IPS-NIHi7 (cell line): ENCODE measurements around the gene CMTM4.
"Not testable (repeated sequence)": the region's sequence is repeated elsewhere in the genome, so short reads cannot be mapped to it uniquely, and the experiment has no call there.

Experiments used
- DNase-seq: peaks from one replicate; pipeline ENCODE4 v3.0.0; 2012; ENCODE audit warnings: mixed read lengths; ENCODE audit errors: extremely low spot score

The CMTM4 gene

DNA sequence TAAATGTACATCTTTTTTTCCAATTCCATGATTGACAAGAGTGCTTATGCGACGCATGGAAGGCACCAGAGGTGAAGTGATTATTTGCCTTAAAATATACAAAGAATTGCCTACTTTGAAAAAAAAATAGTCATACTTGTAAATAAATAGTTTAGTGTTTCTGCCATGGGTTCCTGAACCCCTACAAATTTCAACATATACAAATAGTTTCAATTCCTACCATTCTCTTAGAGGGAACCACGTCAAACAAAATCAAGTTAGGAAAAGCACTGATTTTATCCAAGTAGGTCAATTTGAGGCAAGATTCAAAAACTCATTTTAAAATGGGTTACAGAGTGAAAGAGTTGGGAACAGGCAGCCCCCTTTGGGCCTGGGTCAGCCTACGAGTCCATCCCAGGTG is 80.4 kb downstream of the CMTM4 start:
- no peak for DNase-seq

DNA sequence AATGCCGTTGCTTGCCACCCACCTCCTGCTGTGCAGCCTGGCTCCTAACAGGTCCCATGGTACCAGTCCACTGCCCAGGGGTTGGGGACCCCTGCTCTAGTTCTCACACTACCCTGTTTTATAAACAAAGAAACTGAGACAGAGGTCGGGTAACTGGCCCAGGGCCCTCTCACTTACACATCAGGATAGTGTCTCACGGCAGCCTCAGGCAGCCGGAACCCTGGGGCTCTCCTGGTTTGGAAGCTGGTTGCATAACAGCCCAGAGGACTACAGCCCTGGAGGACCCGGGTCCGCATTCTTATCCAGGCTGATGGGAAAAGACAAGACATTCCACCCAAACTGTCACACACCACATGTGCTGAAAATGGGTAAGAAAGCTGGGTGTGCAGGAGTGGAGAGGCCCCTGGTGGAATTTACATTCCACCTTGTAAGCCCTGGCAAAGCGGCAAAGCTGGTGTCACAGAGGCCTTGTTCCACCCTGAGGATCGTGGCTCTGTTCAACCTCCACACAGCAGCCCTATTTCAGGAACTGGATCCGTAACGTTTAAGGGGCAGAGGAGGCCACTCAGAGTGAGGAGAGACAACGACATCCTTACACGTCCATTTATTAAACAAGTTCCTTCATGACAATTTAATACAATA is 82.3 kb downstream of the CMTM4 start:
- no peak for DNase-seq

- DNase-seq: no peak
Measured at GRCh38 chr16:66612422-66612821, 84.1 kb downstream of the CMTM4 start.

GRCh38 chr16:66611911-66612310 is 84.6 kb downstream of the CMTM4 start:
- DNase-seq: not testable (repeated sequence)

DNA sequence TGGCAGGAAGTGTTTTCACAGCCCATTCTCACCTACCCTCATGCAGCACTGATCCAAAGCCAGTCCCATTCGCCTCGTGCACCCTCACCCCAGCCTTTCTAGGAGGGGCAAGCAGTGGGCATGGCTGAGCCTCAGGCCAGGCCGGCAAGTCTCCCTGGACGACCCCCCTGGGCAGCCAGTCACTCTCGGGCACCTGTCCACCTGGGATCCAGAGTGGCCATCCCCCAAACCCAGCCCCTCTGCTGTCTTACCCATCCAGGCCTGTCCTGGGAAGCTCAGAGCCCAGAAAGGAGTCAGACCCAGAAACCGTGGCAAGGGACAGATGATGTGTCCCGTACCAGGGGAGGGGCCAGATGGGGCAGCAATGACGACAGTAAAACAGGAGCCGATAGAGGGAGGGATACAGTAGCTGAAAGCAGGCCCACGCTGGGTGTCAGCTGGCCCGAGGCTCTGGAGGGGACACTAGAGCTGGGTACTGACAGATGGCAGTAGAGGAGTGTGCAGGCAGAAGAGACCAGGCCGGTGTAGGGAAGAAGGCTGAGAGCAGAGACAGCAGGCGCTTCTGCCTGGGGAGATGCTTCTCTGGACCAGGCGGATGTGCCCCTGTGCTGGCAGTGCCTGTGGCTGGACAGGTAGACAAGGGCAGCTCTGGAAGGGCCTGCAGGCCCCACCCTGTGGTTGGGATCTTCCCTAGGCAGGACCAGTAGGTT is 86.3 kb downstream of the CMTM4 start:
- DNase-seq: no peak

GRCh38 chr16:66609139-66609510 is 87.4 kb downstream of the CMTM4 start:
- no peak for DNase-seq

GRCh38 chr16:66608241-66609138 is 88.1 kb downstream of the CMTM4 start:
- DNase-seq: peak; percentile 93

- DNase-seq: no peak
Measured at GRCh38 chr16:66605979-66606751, 90.4 kb downstream of the CMTM4 start.

- DNase-seq: peak; percentile 66
Measured at GRCh38 chr16:66605177-66605978, 91.2 kb downstream of the CMTM4 start.

- DNase-seq: peak; percentile 88
Measured at GRCh38 chr16:66604376-66605176, 92.0 kb downstream of the CMTM4 start, which contains the start of gene CMTM3. CMTM3 (plus strand) TSS chr16:66604704; CDS start chr16:66604806, 102 bp downstream.

GRCh38 chr16:66603537-66604375 is 92.8 kb downstream of the CMTM4 start:
- peak; percentile 73 for DNase-seq

DNA sequence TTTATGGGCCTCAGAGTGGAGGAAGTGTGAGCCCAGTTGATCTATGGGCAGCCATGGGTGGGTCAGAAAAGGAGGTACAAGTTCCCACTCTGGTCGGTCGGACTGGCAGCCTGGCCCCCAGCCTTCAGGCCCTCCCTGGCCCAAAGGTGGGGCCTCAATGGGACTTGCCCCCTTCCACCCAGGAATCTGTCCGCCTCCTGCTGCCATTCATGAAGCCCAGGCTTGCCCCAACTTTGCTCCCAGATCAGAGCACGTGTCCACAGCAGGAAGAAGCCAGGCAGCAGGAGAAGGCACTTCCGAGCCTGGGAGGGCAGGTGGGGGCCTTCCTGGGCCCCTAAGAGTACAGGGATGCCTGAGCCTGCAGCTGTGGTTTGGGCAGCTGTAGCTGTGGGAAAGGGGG is 95.1 kb downstream of the CMTM4 start:
- no peak for DNase-seq

GRCh38 chr16:66600477-66600876 is 96.1 kb downstream of the CMTM4 start:
- no peak for DNase-seq

GRCh38 chr16:66599726-66600125 is 96.8 kb downstream of the CMTM4 start:
- no peak for DNase-seq

GRCh38 chr16:66598111-66598510 is 98.4 kb downstream of the CMTM4 start:
- DNase-seq: no peak

GRCh38 chr16:66596986-66597848 is 99.3 kb downstream of the CMTM4 start:
- no peak for DNase-seq

GRCh38 chr16:66596559-66596958 is 100.0 kb downstream of the CMTM4 start:
- DNase-seq: not testable (repeated sequence)

- no peak for DNase-seq
Measured at GRCh38 chr16:66594739-66595138, 101.8 kb downstream of the CMTM4 start.
